ENCODE results near the gene QRICH2.
"Not testable (repeated sequence)": the region's sequence is repeated elsewhere in the genome, so short reads cannot be mapped to it uniquely, and the experiment has no call there.

QRICH2 gene

GRCh38 chr17:76264755-76265623 lies 43.1 kb downstream of the QRICH2 start, which contains the start of gene UBALD2:
Gene UBALD2 (plus strand): TSS chr17:76265348. CDS start chr17:76265506, 158 bp downstream.
- FAIRE-seq, result peak; percentile 62

- FAIRE-seq, result no peak
These were observed 43.7 kb downstream of the QRICH2 start for GRCh38 chr17:76264425-76264754.

- no peak for FAIRE-seq
These were observed 44.2 kb downstream of the QRICH2 start for GRCh38 chr17:76263896-76264295.

- FAIRE-seq, result no peak
These were observed 45.2 kb downstream of the QRICH2 start for GRCh38 chr17:76262732-76263344.

- FAIRE-seq, result no peak
These were observed 46.5 kb downstream of the QRICH2 start for GRCh38 chr17:76261421-76262215.

- no peak for FAIRE-seq
These were observed 47.4 kb downstream of the QRICH2 start for GRCh38 chr17:76260669-76261068.

- no peak for FAIRE-seq
These were observed 47.9 kb downstream of the QRICH2 start for GRCh38 chr17:76260220-76260619.

- FAIRE-seq, result not testable (repeated sequence)
These were observed 51.5 kb downstream of the QRICH2 start for GRCh38 chr17:76256430-76257050.

GRCh38 chr17:76255801-76256429 lies 52.2 kb downstream of the QRICH2 start:
- FAIRE-seq, result no peak

GRCh38 chr17:76254275-76254674 lies 53.8 kb downstream of the QRICH2 start:
- no peak for FAIRE-seq

- no peak for FAIRE-seq
These were observed 54.2 kb downstream of the QRICH2 start for GRCh38 chr17:76253841-76254240.

- FAIRE-seq, result not testable (repeated sequence)
These were observed 54.9 kb downstream of the QRICH2 start for GRCh38 chr17:76252967-76253766.

GRCh38 chr17:76252040-76252954 lies 55.8 kb downstream of the QRICH2 start:
- no peak for FAIRE-seq

GRCh38 chr17:76251478-76252039 lies 56.5 kb downstream of the QRICH2 start:
- FAIRE-seq, result no peak

GRCh38 chr17:76250141-76250540 lies 57.9 kb downstream of the QRICH2 start:
- no peak for FAIRE-seq

GRCh38 chr17:76248013-76248782 lies 59.9 kb downstream of the QRICH2 start:
- FAIRE-seq, result no peak

GRCh38 chr17:76247304-76247703 lies 60.8 kb downstream of the QRICH2 start:
- no peak for FAIRE-seq

GRCh38 chr17:76246080-76247066 lies 61.7 kb downstream of the QRICH2 start:
- FAIRE-seq, result no peak
